Medulla oblongata (tissue), 1 donor: ENCODE measurements around the gene ZNF148.
A peak's percentile ranks its signal among the peaks of the same experiment; 100 is the strongest.

Source experiments
- DNase-seq: peaks from one replicate; pipeline ENCODE4 v3.0.0-alpha.2; 2015; ENCODE audit errors: extremely low spot score

The ZNF148 gene

GRCh38 chr3:125191730-125192129 lies 183.4 kb downstream of the ZNF148 start:
- no peak for DNase-seq

- no peak for DNase-seq
These were observed 183.9 kb downstream of the ZNF148 start for GRCh38 chr3:125191256-125191655.

- no peak for DNase-seq
These were observed 184.3 kb downstream of the ZNF148 start for GRCh38 chr3:125190786-125191185.

GRCh38 chr3:125189378-125190165 lies 185.6 kb downstream of the ZNF148 start:
- no peak for DNase-seq

- DNase-seq = no peak
These were observed 186.2 kb downstream of the ZNF148 start for GRCh38 chr3:125188955-125189354.

GRCh38 chr3:125187599-125187910 lies 187.6 kb downstream of the ZNF148 start:
- no peak for DNase-seq

GRCh38 chr3:125186800-125187598 lies 188.1 kb downstream of the ZNF148 start:
- no peak for DNase-seq

- DNase-seq = no peak
These were observed 188.8 kb downstream of the ZNF148 start for GRCh38 chr3:125186261-125186787.

- DNase-seq = no peak
These were observed 189.3 kb downstream of the ZNF148 start for GRCh38 chr3:125185805-125186204.

GRCh38 chr3:125179884-125180240 lies 195.3 kb downstream of the ZNF148 start:
- peak; percentile 37 for DNase-seq

- peak; percentile 13 for DNase-seq
These were observed 195.8 kb downstream of the ZNF148 start for GRCh38 chr3:125179143-125179883.

- DNase-seq = no peak
These were observed 197.4 kb downstream of the ZNF148 start for GRCh38 chr3:125177746-125178145.
